GM12875 (cell line): ENCODE measurements around the gene PSMB7.

Experiments used
- H3K4me3 ChIP-seq: one replicate; pipeline ENCODE4 v1.5.1; 2011; ENCODE audit warnings: low read depth, low read length, control low read depth
- CTCF ChIP-seq: IDR thresholded peaks from 2 replicates; pipeline ENCODE4 v1.5.1; 2011; ENCODE audit warnings: low read depth, mild to moderate bottlenecking, control low read depth, inconsistent platforms, low read length, moderate library complexity, borderline replicate concordance; ENCODE audit not compliant: insufficient read depth

The PSMB7 gene

GRCh38 chr9:124358631-124359030 is 56.6 kb downstream of the PSMB7 start:
- TF ChIP-seq CTCF: no peak
- no peak overlapping the region for H3K4me3 ChIP-seq

GRCh38 chr9:124357721-124358361 is 57.4 kb downstream of the PSMB7 start:
- no peak for TF ChIP-seq CTCF
- H3K4me3 ChIP-seq: no peak overlapping the region

GRCh38 chr9:124356745-124357390 is 58.4 kb downstream of the PSMB7 start:
- no peak for TF ChIP-seq CTCF
- H3K4me3 ChIP-seq: no peak overlapping the region

GRCh38 chr9:124355941-124356744 is 59.1 kb downstream of the PSMB7 start:
- TF ChIP-seq CTCF: no peak
- no peak overlapping the region for H3K4me3 ChIP-seq

GRCh38 chr9:124355039-124355940 is 60.0 kb downstream of the PSMB7 start:
- TF ChIP-seq CTCF: no peak
- no peak overlapping the region for H3K4me3 ChIP-seq

- no peak for TF ChIP-seq CTCF
- H3K4me3 ChIP-seq: no peak overlapping the region
Observed at GRCh38 chr9:124354346-124355038, 60.8 kb downstream of the PSMB7 start.
